Rectal smooth muscle tissue (tissue), 1 donor: Measurements from ENCODE around the gene RAD51B.
"Not testable (repeated sequence)": the region's sequence is repeated elsewhere in the genome, so short reads cannot be mapped to it uniquely, and the experiment has no call there.

Experiments used
- H3K27ac ChIP-seq: one replicate; pipeline ENCODE4 v1.7.0; 2013; ENCODE audit warnings: low read depth, low read length, inconsistent platforms
- H3K27me3 ChIP-seq: one replicate; pipeline ENCODE4 v1.7.0; 2013; ENCODE audit warnings: low read length; ENCODE audit not compliant: control insufficient read depth, insufficient read depth
- H3K36me3 ChIP-seq: one replicate; pipeline ENCODE4 v1.7.0; 2013; ENCODE audit warnings: low read length; ENCODE audit not compliant: control insufficient read depth, insufficient read depth
- H3K4me1 ChIP-seq: one replicate; pipeline ENCODE4 v1.7.0; 2013; ENCODE audit warnings: low read length; ENCODE audit not compliant: control insufficient read depth, insufficient read depth
- H3K4me3 ChIP-seq: one replicate; pipeline ENCODE4 v1.7.0; 2013; ENCODE audit warnings: low read length
- H3K9ac ChIP-seq: one replicate; pipeline ENCODE4 v1.7.0; 2013; ENCODE audit warnings: low read length

Gene RAD51B

GRCh38 chr14:67815573-67816225, 3.9 kb upstream of the RAD51B start:
- Histone ChIP-seq H3K9ac (no peak overlapping the region), H3K27me3 (no peaks in the 10 kb centered on the region), H3K4me1 (peaks cover 5% of the 10 kb centered on the region), H3K4me3 (peak overlapping the region; percentile 97), H3K36me3 (no peaks in the 10 kb centered on the region), H3K27ac (peak overlapping the region; percentile 87)

- Histone ChIP-seq H3K4me3 (peak within 1 kb of the TSS; percentile 97), H3K9ac (peak within 1 kb of the TSS; percentile 87), H3K4me1 (peaks cover 5% of the 10 kb centered on the region), H3K27me3 (no peaks in the 10 kb centered on the region), H3K27ac (peak within 1 kb of the TSS; percentile 87), H3K36me3 (no peaks in the 10 kb centered on the region)
Observed at GRCh38 chr14:67816326-67817002, 3.1 kb upstream of the RAD51B start, which contains the start of gene ZFYVE26. Gene ZFYVE26, minus strand, starts transcription at chr14:67816590. Its CDS starts 627 bp downstream, at chr14:67815963.

DNA sequence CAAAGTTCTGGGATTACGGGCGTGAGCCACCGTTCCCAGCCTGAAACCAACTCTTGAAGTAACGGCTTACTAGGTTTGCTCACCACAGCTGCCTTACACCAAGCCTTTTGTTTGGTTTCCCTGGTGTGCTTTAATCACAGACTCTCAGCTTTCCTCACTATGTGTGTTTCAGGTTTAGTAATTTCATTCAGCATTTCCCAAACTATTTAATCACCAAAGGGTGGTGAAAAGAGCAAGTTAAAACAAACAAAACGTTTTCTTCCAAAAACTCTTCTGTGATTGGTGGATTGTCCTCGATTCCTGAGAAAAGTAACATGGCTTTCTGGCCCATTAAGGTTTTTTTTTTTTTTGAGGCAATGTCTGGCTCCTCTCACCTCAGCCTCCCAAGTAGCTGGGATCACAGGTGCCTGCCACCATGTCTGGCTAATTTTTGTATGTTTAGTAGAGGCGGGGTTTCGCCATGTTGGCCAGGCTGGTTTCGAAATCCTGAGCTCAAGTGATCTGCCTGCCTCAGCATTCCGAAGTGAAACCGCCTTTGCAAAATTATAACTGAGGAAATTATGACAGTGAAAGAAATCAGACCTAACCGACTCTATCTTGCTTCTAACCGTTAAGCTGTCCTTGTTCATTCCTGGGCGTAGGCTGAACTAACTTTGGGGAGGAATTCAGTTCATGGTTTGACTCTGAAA, 1.7 kb upstream of the RAD51B start:
- Histone ChIP-seq H3K27me3 (no peaks in the 10 kb centered on the region), H3K36me3 (no peaks in the 10 kb centered on the region), H3K27ac (no peak overlapping the region), H3K9ac (no peak overlapping the region), H3K4me3 (no peak overlapping the region), H3K4me1 (peaks cover 5% of the 10 kb centered on the region)

DNA sequence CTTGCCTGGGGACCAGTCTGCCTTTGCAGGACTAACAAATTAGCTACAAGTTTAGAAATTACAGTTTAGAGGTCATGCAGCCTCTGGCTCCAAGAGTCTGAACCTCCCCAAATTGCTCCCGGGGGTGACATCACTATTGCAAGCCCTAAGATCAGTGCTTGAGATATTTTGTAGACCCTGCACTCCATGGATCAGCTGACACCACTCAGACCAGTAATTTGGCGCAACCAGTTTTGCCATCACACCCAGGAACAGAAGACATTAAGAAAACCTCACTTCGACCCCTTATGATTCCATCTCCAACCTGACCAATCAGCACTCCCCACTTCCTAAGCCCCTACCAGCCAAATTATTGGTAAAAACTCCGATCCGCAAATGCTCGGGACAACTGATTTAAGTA, 1.1 kb upstream of the RAD51B start:
- H3K27ac ChIP-seq, H3K27me3 ChIP-seq, H3K9ac ChIP-seq, H3K4me3 ChIP-seq, H3K4me1 ChIP-seq, H3K36me3 ChIP-seq: not testable (repeated sequence)

GRCh38 chr14:67820428-67820971, 921 bp downstream of the RAD51B start:
- Histone ChIP-seq H3K27ac (peak overlapping the region; percentile 38), H3K4me1 (peaks cover 2% of the 10 kb centered on the region), H3K4me3 (peak overlapping the region; percentile 100), H3K27me3 (no peaks in the 10 kb centered on the region), H3K36me3 (no peaks in the 10 kb centered on the region), H3K9ac (peak overlapping the region; percentile 87)

DNA sequence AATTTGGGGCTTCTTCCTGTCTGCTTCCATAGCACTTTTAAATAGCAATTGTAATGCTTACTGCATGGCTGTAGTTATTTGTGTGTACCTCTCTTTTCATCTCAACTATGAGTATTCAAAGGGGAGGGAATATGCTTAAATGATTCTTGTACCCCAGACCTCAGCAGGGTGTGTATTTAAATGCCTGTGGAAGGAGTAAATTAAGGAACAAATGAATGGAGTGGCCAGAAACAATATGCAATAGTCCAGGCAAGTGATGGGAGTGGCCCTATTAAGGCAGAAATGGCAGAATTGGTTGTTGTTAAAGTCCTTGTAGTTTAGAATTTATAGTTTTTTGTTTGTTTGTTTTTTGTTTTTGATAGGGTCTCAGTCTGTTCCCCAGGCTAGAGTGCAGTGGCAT, 1.5 kb downstream of the RAD51B start:
- H3K4me3 ChIP-seq = no peak overlapping the region
- H3K27ac ChIP-seq = no peak overlapping the region
- no peaks in the 10 kb centered on the region for H3K4me1 ChIP-seq
- no peaks in the 10 kb centered on the region for H3K27me3 ChIP-seq
- no peak overlapping the region for H3K9ac ChIP-seq
- no peaks in the 10 kb centered on the region for H3K36me3 ChIP-seq

GRCh38 chr14:67831113-67831512, 11.5 kb downstream of the RAD51B start:
- H3K9ac ChIP-seq = no peak overlapping the region
- no peaks in the 10 kb centered on the region for H3K36me3 ChIP-seq
- no peak overlapping the region for H3K27ac ChIP-seq
- H3K4me3 ChIP-seq = no peak overlapping the region
- no peaks in the 10 kb centered on the region for H3K27me3 ChIP-seq
- no peaks in the 10 kb centered on the region for H3K4me1 ChIP-seq

DNA sequence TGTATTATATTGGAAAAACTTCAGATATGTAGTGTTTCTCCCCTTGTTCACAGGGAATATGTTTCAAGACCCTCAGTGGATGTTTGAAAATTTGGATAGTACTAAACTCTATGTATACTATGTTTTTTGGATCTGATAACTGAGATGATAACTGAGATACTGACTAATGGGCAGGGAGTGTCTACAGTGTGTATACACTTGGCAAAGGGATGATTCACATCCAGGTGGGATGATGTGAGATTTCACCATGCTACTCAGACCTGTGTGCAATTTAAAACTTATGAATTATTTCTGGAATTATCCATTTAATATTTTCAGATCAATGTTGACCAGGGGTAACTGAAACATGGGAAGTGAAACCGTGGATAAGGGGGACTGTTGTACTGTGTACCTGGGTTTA, 13.8 kb downstream of the RAD51B start:
- Histone ChIP-seq H3K4me1 (peaks cover 3% of the 10 kb centered on the region), H3K36me3 (no peaks in the 10 kb centered on the region), H3K4me3 (no peak overlapping the region), H3K9ac (no peak overlapping the region), H3K27ac (no peak overlapping the region), H3K27me3 (no peaks in the 10 kb centered on the region)

GRCh38 chr14:67835596-67835995, 16.0 kb downstream of the RAD51B start:
- no peaks in the 10 kb centered on the region for H3K27me3 ChIP-seq
- no peaks in the 10 kb centered on the region for H3K36me3 ChIP-seq
- H3K9ac ChIP-seq = no peak overlapping the region
- H3K4me3 ChIP-seq = no peak overlapping the region
- peaks cover 3% of the 10 kb centered on the region for H3K4me1 ChIP-seq
- no peak overlapping the region for H3K27ac ChIP-seq

- Histone ChIP-seq H3K4me1 (peaks cover 3% of the 10 kb centered on the region), H3K9ac (no peak overlapping the region), H3K36me3 (no peaks in the 10 kb centered on the region), H3K27me3 (no peaks in the 10 kb centered on the region), H3K4me3 (no peak overlapping the region), H3K27ac (no peak overlapping the region)
Observed at GRCh38 chr14:67837011-67837624, 17.5 kb downstream of the RAD51B start.

DNA sequence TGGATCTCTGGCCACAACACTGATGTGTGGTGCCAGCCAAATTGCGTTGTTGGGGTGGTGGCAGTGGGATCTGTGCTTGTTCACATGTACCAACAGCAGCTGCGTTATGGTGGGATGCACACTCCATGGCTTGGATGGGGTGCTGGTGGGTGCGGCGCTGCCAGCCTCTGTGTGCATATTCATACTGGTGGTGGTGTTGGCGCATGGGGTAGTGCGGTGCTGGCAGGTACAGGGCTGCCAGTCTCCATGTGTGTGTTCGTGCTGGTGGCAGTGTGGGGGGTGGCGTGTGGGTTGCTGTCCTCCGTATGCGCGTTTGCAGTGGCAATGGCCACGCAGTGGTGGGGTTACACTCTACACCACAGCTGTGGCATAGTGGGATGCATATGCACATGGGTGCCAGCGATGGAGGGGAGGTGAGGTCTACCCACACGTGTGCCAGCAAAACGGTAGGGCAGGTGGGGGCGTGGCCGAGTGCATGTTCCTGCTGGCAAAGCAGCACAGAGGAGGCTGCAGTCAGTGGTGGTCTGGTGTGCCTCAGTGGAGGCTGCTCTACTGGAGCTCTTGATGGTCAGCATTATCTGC, 26.5 kb downstream of the RAD51B start:
- H3K9ac ChIP-seq = no peak overlapping the region
- H3K4me1 ChIP-seq = no peaks in the 10 kb centered on the region
- no peaks in the 10 kb centered on the region for H3K27me3 ChIP-seq
- H3K27ac ChIP-seq = no peak overlapping the region
- no peak overlapping the region for H3K4me3 ChIP-seq
- H3K36me3 ChIP-seq = no peaks in the 10 kb centered on the region
